IPS-15b (cell line): ENCODE results near the gene SLC28A2.
"Not testable (repeated sequence)": the region's sequence is repeated elsewhere in the genome, so short reads cannot be mapped to it uniquely, and the experiment has no call there.

Experiments
- H3K27me3 ChIP-seq: one replicate; pipeline ENCODE4 v1.6.1; 2013; ENCODE audit warnings: low read length; ENCODE audit not compliant: control insufficient read depth, insufficient read depth
- H3K36me3 ChIP-seq: one replicate; pipeline ENCODE4 v1.6.1; 2013; ENCODE audit warnings: low read length; ENCODE audit not compliant: control insufficient read depth, insufficient read depth
- H3K4me1 ChIP-seq: one replicate; pipeline ENCODE4 v1.6.1; 2013; ENCODE audit warnings: mild to moderate bottlenecking, low read length; ENCODE audit not compliant: control insufficient read depth, insufficient read depth
- H3K4me3 ChIP-seq: one replicate; pipeline ENCODE4 v1.5.1; 2013; ENCODE audit warnings: low read depth, low read length
- H3K9ac ChIP-seq: one replicate; pipeline ENCODE4 v1.6.1; 2013; ENCODE audit warnings: low read depth, mild to moderate bottlenecking, low read length
- H3K9me3 ChIP-seq: one replicate; pipeline ENCODE4 v1.6.1; 2013; ENCODE audit warnings: mild to moderate bottlenecking, low read length; ENCODE audit not compliant: control insufficient read depth, insufficient read depth

SLC28A2 gene

DNA sequence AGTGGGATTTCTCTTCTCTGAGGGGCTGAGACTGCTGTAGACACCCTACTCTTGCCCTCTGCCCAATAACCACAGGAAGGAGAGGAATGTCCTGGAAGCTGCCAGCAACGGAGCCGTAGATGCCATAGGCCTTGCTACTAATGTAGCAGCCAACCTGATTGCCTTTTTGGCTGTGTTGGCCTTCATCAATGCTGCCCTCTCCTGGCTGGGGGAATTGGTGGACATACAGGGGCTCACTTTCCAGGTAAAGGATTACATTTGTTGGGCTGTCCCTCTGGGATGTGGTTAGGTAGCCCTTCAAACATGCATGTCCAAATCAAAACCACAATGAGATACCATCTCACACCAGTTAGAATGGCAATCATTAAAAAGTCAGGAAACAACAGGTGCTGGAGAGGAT lies 16.1 kb downstream of the SLC28A2 start:
- H3K36me3 ChIP-seq = no peaks in the 10 kb centered on the region

DNA sequence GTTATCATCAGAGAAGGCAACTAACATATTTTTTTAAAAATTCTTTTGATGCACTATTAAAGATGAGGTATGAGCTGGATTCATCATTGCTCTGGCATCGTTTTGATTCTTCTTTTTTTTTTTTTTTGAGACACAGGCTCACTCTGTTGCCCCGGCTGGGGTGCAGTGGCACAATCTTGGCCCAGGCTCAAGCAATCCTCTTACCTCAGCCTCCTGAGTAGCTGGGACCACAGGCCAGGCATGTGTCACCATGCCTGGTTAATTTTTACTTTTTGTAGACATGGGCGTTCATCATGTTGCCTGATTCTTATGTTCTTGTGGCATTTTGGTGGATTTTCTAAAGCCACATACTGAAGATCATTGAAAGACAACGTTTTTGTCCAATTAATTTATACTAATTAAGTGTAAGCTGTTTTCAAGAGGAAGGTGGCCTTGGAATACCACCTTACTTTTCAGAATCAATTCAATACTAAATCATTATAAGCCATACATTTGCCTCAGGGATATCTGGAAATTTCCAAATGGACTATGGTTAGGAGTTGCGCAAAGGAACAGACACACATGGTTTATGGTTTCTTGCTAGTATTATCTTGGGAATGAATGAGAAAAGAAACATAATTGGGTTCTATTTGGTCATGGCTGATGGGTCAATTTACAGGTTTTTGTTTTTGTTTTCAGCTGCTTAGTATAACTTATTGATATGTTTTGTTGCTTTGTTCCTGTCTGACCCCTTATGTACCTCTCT lies 22.8 kb downstream of the SLC28A2 start:
- Histone ChIP-seq H3K4me1 (no peaks in the 10 kb centered on the region), H3K4me3 (no peak overlapping the region), H3K36me3 (no peaks in the 10 kb centered on the region), H3K27me3 (no peaks in the 10 kb centered on the region), H3K9me3 (no peaks in the 10 kb centered on the region), H3K9ac (no peak overlapping the region)

More for the DNA sequence above, 16.1 kb downstream of the SLC28A2 start:
- Histone ChIP-seq H3K4me3 (no peak overlapping the region), H3K4me1 (no peaks in the 10 kb centered on the region), H3K27me3 (no peaks in the 10 kb centered on the region), H3K9ac (no peak overlapping the region), H3K9me3 (no peaks in the 10 kb centered on the region)

DNA sequence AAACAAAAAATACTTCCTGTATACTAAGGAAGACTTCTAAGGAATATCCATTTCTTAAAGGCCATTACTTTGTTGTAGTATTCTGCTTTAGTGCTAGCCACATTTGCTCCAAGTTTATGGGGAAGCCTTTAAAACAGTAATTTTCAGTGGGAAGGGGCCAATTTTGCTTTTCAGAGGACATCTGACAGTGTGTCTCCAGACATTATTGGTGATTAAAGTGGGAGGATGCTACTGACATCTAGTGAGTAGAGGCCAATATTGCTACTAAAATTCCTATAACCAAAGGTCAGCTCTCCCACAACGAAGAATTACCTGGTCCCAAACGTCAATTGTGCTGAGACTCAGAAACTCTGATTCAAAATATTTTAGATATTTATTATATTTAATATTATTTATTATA lies 24.8 kb downstream of the SLC28A2 start:
- Histone ChIP-seq H3K4me3 (no peak overlapping the region), H3K9ac (no peak overlapping the region), H3K36me3 (no peaks in the 10 kb centered on the region), H3K9me3 (no peaks in the 10 kb centered on the region), H3K27me3 (no peaks in the 10 kb centered on the region), H3K4me1 (no peaks in the 10 kb centered on the region)

DNA sequence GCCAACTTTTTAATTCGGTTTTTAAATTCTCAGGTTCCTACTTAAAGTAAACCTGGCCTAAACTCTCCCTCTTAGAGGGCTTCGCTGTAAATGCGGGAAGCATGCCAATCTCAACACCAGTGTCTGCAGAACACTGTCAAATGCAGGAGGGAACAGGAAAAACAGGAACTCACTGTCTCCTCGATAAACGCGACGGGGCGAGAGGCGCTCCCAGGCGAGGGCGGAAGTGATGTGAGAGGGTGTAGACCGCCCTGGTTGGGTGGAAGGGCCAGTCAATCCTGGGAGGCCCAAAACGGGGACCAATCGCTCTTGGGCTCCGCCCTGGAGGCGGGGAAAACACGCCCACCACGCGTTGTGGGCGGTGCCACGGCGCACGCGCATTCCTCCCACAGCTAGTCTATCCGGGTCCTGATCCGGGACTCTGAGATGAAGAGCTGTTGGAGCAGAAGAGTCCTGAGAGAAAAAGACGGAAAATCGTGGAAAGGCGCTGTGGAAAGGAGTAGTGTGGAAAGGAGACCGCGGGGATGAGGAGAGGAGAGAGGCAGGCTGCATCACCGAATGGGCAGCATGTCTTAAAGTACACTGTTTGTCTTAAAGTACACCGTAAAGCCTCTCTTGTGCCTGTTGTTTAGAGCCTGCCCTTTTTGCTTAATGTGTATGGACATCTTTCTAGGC lies 27.1 kb downstream of the SLC28A2 start:
- no peaks in the 10 kb centered on the region for H3K4me1 ChIP-seq
- no peaks in the 10 kb centered on the region for H3K27me3 ChIP-seq
- H3K9me3 ChIP-seq = no peaks in the 10 kb centered on the region
- no peaks in the 10 kb centered on the region for H3K36me3 ChIP-seq
- H3K4me3 ChIP-seq = peak overlapping the region; percentile 100
- peak overlapping the region; percentile 89 for H3K9ac ChIP-seq

DNA sequence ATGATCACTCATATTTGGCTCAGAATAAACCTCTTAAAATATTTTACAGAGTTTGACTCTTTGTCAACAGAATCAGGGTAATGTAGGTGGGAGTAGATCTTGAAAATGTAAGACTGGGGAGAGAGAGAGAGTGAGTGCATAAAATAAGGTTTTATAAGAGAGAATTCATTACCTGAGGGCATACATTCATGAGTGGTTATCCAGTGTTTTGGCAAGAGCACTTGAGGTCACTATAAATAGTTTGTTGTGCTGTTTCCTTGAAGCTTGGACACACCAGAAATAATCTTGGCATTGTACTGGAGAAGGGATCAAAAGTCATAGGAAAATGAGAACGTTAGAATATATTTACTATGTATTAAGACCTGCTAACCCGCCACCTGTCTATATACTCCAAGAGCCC lies 33.4 kb downstream of the SLC28A2 start:
- Histone ChIP-seq H3K27me3 (peaks cover 2% of the 10 kb centered on the region), H3K4me1 (no peaks in the 10 kb centered on the region), H3K9me3 (no peaks in the 10 kb centered on the region), H3K9ac (no peak overlapping the region), H3K4me3 (no peak overlapping the region), H3K36me3 (no peaks in the 10 kb centered on the region)

DNA sequence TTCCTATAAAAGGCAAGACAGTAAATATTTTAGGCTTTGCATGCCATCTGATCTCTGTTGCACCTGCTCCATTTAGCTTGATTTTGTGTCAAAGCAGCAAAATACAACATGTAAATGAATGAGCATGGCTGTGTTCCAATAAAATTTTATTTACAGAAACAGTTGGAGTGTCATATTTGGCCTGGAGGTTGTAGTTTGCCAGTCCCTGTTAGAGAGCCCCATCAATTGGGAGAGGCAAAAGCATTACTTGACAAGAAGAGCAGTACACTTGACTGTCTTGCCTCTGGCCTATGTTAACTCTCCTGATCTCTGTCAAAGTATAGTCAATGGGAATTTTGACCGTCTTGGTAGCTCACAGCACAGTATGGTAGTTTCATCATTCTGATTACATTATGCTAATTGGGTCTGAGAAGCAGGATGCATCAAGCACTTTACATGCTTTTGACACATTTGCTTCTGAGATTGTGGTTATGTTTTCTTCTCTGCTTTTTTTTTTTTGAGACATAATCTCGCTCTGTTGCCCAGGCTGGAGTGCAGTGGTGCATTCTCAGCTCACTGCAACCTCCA lies 35.4 kb downstream of the SLC28A2 start:
- H3K4me1 ChIP-seq = no peaks in the 10 kb centered on the region

DNA sequence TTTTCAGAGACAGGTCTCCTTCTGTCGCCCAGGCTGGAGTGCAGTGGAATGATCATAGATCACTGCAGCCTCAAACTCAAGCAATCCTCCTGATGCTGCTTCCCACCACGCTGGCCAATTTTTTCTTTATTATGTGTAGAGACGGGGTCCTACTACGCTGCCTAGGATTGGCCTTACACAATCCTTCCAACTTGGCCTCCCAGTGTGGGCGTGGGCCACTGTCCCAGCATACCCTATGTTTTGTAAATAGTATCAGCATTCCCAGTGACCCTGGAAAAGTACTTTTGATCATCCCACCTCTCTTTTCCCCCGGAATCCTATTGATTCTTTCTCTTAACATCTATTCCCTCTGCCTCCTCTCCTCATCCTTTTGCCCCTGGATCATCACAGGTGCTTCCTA lies 36.9 kb downstream of the SLC28A2 start:
- H3K36me3 ChIP-seq = no peaks in the 10 kb centered on the region
- no peak overlapping the region for H3K4me3 ChIP-seq
- no peaks in the 10 kb centered on the region for H3K4me1 ChIP-seq
- no peaks in the 10 kb centered on the region for H3K9me3 ChIP-seq
- peaks cover 2% of the 10 kb centered on the region for H3K27me3 ChIP-seq
- H3K9ac ChIP-seq = no peak overlapping the region

More for the DNA sequence above, 35.4 kb downstream of the SLC28A2 start:
- Histone ChIP-seq H3K9me3 (no peaks in the 10 kb centered on the region), H3K4me3 (no peak overlapping the region), H3K27me3 (peaks cover 2% of the 10 kb centered on the region), H3K9ac (no peak overlapping the region), H3K36me3 (no peaks in the 10 kb centered on the region)

DNA sequence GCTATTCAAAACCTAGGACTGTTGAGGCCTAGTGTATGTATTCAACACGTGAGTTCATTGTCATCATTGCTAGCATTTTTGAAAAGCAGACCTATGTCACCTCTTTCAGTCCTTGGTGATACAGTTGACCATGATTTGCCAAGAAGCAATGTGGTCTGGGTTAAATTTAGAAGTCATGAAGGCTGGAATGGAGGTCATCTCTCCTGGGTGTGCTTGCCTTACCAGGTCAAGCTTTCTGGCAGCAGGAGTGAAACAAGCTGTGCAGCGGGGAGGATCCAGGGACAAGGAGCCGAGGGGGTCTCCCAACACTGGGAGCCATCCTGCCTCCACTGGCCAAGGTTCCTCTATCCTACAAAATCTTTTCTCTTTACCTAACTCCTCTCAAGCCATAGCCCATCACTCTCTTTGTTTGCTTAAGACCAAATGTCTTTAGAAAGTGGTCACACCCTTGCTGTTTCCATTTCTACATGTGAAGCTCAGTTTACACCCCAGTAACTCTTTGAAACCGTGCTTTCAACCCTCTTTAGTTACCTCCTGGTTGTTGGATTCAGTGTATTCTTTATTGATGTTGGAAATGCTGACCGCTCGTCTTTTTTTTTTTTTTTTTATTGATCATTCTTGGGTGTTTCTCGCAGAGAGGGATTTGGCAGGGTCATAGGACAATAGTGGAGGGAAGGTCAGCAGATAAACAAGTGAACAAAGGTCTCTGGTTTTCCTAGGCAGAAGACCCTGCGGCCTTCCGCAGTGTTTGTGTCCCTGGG lies 40.0 kb downstream of the SLC28A2 start:
- no peak overlapping the region for H3K9ac ChIP-seq
- no peaks in the 10 kb centered on the region for H3K36me3 ChIP-seq
- H3K4me1 ChIP-seq = no peaks in the 10 kb centered on the region
- H3K27me3 ChIP-seq = no peaks in the 10 kb centered on the region
- no peaks in the 10 kb centered on the region for H3K9me3 ChIP-seq
- H3K4me3 ChIP-seq = no peak overlapping the region

DNA sequence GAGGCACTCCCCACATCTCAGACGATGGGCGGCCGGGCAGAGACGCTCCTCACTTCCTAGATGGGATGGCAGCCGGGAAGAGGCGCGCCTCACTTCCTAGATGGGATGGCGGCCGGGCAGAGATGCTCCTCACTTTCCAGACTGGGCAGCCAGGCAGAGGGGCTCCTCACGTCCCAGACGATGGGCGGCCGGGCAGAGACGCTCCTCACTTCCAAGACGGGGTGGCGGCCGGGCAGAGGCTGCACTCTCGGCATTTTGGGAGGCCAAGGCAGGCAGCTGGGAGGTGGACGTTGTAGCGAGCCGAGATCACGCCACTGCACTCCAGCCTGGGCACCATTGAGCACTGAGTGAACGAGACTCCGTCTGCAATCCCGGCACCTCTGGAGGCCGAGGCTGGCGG lies 41.3 kb downstream of the SLC28A2 start:
- H3K9me3 ChIP-seq, H3K4me1 ChIP-seq, H3K9ac ChIP-seq, H3K27me3 ChIP-seq, H3K4me3 ChIP-seq, H3K36me3 ChIP-seq: not testable (repeated sequence)

DNA sequence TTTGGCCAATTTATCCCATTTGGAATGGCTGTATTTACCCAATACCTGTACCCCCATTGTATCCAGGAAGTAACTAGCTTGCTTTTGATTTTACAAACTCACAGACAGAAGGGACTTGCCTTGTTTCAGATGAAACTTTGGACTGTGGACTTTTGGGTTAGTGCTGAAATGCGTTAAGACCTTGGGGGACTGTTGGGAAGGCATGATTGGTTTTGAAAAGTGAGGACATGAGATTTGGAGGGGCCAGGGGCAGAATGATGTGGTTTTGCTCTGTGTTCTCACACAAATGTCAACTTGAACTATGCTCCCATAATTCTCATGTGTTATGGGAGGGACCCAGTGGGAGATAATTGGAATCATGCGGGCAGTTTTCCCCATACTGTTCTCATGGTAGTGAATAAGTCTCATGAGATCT lies 46.9 kb downstream of the SLC28A2 start:
- H3K36me3 ChIP-seq, H3K4me1 ChIP-seq, H3K9me3 ChIP-seq, H3K9ac ChIP-seq, H3K4me3 ChIP-seq, H3K27me3 ChIP-seq: not testable (repeated sequence)

DNA sequence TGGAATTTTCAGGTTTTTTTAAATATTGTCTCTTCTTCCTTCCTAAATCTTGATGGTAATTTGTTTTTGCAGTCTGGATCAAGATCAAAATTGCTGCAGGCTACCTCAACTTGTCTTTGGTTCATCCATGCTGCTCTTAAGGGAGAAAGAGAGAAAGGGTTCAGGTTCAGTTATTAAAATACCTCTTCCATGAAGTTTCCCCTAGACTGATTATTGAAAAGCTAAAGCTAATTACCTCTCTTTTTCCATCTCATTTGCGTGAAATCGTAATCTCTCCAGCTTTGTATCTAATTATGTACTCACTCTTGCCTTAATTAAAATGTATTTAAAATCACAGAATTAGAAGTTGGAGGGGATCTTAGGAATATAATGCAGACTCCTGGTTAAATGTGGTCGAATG lies 52.7 kb downstream of the SLC28A2 start:
- Histone ChIP-seq H3K27me3 (peaks cover 2% of the 10 kb centered on the region), H3K9me3 (no peaks in the 10 kb centered on the region), H3K4me3 (no peak overlapping the region), H3K4me1 (no peaks in the 10 kb centered on the region), H3K9ac (no peak overlapping the region), H3K36me3 (no peaks in the 10 kb centered on the region)
